ENCODE results near the gene TATDN2.
"Not testable (repeated sequence)": the region's sequence is repeated elsewhere in the genome, so short reads cannot be mapped to it uniquely, and the experiment has no call there.

TATDN2 gene

DNA sequence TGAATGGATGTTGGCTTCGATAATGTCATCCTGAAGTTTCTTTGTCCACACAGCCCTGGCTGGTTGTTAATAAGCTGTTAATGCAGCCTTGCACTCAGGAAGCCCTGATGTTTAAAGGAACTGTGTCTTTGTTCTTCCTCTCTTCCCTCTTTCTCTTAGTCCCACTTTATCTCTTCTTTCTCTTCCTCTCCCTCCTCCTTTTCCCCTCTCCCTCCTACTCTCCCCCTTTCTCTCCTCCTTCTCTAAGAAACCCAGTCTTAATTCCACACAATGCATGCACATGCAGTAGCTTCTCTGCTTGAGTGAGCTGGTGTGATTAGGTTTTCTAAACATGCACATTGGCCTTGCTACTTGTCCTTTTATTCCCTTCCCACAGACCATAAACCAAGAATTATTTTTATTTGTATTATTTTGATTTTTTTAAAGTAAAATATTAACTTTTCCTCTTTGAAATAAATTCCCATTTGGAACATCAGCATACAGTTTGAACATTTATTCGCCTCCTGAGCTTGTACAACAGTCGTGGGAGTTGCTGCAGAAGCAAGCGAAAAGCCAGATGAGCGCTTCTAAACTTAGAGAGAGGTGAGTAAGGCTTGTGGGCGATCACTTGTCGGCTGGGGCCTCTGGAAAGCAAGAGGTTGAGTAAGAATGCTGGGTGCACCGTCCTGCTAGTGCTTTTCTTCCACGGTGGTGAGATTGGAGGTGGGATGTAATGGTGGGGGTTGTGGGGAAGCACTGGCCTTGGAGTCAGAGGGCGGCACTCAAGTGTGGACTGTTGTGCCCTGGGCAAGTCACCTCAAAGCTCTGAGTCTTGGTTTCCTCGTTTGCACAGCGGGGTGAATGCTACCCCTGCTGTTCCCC is 37.2 kb downstream of the TATDN2 start:
- intact Hi-C loops (cut with DNase I): no loop called here

DNA sequence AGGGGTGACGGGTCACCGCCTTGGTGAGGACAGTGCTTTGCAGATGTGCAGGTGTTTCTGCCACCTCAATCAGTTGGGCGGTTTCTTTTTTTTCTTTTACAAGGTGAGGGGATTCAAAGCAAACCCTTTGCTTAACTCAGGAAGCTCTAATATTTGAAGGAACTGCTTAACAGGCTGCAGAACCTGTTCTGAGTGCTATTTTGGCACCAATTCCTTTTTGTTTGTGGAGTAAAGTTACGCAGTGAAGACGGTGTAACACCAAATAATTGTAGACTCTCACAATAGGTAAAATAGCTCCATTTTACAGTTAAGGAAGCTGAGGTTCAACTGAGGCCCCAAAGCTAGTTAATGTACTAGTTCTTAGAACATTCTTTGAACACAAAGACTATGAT is 37.9 kb downstream of the TATDN2 start:
- intact Hi-C loops (cut with DNase I): no loop called here
- no peak for DNase-seq

More for the DNA sequence above, 37.2 kb downstream of the TATDN2 start:
- DNase-seq: peak in 39 of 42 donors; percentile 31 to 96 (median 69)

DNA sequence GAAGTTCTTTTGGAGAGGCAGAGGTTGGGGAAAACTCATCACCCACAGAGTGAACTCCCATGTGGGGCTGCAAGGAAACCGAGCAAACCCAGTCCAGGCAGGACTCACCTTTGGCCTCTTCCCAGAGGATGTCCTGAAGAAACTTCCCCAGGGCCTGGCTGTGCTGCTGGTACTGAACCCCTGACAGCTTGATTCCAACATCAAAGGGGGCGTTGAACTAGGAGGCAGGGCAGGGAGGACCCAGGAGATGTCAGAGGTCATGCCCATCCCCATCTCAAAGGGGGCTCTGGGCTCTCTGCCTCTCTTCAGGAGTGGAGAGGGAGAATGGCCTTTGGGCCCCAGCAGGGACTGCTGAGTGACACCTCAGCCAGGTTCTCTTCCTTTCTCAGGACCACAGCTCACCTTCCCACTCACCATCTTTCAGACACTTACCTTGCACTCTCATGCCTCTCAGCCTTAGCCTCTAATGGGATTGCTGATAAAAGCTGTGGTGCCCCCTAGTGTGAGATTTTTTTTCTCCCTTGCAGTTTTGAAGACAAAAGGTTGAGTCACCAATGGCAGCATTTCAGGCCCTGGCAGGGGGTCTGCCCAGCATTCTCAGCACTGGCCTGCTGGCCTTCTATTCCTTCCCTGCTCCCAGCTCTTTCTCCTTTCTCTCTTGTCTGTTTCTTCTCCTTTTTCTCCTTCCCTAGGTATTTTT is 38.5 kb downstream of the TATDN2 start:
- peak in 25 of 42 donors; percentile 17 to 80 (median 62) for DNase-seq
- intact Hi-C loops (cut with DNase I): no loop called here

DNA sequence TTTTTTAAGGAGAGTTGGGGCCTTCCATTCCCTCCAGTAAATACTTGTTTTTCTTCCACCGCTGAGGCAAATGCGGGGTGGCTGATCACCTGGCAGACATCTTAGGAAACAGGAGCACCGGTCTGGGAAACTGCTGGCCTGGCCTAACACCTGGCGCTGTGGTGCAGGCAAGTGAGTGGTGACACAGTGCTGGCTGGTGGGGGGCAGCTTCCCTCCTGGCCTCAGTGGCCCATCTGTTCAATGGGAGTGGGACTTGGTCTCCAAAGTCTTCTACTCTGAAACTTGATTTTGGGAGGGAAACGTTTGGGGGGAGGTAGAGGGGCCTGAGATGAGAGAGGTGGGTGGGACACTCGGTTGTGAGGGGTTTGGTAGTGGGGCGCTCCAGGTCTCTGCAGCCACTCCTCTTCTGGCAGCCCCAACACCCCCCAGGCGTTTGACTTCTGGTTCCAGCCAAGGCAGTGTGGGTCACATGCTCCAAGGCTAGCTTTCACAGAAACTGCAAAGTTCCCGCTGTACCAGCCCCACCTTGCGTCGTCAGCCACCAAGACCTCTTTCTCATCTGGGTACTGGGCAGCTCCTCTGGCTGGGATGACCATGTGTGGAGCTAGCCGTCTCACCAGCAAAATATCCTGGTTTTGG is 39.8 kb downstream of the TATDN2 start:
- peak in 1 of 42 donors; percentile 30 for DNase-seq
- intact Hi-C loops (cut with DNase I): no loop called here

DNA sequence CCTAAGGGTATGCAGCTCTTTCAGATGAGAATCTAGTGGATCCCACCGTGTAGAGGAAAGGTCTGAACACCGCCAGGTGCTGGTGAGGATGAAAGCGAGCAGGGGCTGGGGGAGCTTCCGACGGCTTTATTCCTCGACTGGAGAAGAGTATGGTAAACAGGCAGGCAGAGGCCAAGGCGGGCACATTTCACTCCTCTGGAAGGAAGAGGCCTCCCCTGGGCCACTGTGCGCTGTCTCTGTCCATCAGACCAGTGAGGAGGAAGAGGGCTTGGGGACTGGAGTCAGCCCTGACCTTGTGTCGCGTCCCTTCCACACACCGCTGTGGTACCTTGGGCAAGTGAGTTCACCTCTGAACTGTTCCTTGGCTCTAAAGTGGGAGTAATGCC is 40.3 kb downstream of the TATDN2 start:
- intact Hi-C loops (cut with DNase I): no loop called here
- DNase-seq: peak in 1 of 42 donors; percentile 35

DNA sequence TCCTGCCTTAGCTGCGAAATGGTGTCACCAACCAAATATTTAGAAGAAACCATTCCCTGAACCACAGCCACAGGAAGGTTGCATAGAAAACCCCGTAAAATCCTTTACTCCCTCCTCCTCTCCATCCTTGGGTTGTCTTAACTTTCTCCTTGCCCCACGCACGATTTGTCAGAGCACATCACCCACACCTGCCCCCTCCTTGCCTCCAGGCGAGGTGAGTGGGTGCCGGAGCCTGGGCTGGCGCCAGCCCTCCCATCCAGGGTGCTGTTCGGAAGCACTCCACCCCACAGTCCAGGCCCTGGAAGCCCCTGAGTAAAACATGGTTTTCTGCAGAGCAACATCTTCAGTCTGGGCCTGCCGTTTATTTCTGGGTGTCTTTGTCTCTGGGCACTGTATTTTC is 40.8 kb downstream of the TATDN2 start:
- intact Hi-C loops (cut with DNase I): no loop called here
- DNase-seq: peak in 40 of 42 donors; percentile 27 to 88 (median 58)

DNA sequence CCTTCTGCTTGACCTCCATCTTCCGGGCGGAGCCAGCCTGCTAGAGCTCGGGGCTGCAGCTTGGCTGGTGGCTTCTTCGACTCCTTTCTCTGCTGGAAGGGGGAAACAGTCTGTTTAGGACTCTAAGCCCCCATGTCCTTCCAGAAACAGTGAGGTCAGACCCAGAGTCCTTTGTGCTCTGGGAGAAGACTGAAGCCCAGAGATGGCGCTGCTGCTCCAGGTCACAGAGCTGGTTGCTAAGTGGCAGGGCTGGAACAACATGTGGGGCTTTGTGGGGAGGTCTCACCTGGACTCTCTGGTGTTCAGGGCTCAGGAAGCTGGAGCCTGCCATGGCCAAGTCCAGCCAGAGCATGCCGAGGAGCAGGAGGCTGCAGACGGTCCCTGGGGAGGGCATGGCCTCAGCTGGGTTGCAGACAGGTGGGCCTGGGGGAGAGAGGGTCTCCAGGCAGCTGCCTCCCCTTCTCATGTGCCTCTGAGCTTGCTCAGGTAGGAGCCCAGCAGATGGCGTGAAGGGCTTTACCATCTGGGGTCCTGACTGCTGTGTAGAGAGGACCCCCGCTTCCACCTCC is 41.6 kb downstream of the TATDN2 start:
- intact Hi-C loops (cut with DNase I): no loop called here
- no peak for DNase-seq

DNA sequence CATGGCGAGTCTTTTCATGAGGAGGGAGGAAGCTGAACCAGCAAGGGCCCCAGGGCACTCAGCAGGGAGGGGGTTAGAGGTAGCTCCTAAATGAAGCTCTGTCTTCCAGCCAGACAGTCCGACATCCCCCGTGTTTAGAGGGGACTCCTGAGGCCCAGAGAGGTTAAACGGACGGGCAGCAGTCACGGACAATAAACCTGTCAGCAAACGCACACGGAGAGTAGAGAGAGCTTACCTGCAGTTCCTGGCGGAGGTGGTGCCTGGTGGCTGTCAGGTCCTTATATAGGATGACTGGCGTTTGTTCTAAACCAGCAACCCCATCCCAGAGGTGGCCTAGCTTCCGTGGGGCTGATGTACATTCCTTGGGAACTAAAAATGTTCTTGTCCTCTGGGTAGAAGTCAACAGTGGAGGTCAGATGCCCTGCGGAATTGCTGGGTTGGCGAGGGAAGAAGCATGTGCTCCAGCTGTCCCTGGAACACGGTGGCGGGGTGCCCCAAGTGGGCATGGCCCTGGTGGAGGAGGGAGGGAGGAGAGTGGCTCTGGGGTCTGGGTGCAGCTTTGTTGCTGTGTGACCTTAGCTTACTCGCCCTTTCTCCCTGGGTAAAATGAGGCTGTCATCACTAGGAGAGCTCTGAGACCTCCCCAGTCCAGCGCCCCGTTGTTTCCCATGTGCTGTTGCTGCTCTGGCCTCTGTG is 42.4 kb downstream of the TATDN2 start:
- intact Hi-C loops (cut with DNase I): no loop called here
- DNase-seq: no peak

DNA sequence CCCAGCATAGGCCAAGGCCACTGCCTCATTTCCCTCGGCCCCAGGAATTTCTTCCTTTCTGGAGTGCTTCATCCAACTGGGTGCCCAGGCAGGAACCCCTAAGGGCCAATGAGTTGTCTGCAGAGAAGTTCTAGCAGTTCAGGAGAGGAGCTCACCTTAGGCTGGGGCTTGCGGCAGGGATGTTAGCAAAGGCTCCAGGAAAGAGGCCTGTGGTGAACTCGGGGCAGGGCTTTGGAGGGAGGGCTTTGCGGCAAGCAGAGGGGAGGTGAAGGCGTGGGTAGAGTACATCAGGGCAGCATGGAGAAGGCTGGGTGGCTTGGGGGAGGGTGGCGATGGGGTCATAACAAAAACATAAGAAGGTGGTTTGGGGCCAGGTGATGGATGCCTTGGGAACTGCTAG is 43.4 kb downstream of the TATDN2 start:
- no peak for DNase-seq
- intact Hi-C loops (cut with DNase I): no loop called here

DNA sequence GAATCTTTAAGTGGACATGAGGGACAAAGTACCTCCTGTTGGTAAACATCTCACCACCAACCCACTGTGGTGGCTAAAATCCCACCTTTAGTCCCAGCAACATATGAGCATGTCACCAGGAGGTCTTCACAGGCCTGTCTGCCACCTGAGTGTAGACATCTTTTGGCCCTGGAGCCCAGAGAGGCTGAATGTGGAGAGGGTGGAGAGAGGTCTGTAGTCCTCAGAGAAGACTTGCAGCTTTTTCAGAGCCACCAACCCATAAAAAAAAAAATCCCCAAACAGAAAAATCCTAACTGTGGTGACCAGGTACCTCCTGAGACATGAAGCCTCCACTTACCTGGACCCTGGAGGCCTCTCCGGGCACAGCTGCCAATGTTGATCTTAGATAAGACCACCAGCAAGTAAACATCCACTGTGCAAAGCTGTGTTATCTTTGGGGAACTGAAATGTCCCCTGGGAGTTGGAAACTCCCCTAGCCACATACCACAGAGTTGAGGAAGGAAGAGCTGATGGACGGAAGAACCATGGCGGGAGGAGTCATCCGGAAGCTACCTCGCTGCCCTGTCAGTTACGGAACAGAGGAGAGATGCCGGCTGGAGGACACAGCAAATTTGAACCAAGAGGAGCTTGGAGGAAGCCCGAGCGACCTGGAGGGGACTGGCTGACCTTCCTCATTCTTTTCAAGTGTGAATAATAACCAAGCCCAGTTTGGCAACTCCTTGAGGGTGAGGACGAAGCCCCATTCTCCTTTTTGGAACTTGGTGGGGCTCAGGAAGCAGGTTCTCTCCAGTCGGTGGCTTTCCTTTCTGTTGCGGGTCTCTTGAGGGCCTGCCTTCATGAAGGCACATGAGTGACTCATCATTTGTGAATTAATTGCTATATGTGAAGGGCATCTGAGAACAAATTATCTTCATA is 44.5 kb downstream of the TATDN2 start, which contains the start of gene GHRL:
GHRL (minus strand) TSS at position 443 of the 915 bp plus-strand sequence. CDS start 2,767 bp downstream, outside the sequence.
- intact Hi-C loops (cut with DNase I): no loop called here
- DNase-seq: peak in 1 of 42 donors; percentile 22

DNA sequence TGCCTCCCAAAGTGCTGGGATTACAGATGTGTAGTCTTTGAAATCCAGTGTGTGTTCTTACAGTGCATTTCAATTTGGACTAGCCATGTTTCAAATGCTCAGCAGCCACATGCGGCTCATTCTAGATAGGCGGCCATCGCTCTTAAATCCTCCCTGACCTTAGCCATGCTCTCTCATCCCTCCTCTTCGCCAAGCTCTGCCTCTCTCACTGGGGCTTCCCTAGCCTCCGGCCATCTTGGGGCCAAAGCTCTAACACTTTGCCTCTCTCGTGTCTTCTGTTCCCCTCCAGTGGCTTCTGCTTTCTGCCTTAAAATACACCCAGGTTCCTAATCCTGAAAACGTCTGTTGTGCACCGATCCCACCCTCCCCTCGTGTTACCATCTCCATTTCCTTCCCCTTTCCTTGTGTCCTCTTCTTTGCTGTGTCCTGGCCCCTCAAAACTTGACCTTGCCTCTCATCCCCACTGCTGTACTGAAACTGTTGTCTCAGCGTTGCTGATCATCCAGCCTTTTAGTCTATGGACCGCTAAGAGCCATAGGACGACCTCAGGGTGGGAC is 45.8 kb downstream of the TATDN2 start:
- DNase-seq: no peak

DNA sequence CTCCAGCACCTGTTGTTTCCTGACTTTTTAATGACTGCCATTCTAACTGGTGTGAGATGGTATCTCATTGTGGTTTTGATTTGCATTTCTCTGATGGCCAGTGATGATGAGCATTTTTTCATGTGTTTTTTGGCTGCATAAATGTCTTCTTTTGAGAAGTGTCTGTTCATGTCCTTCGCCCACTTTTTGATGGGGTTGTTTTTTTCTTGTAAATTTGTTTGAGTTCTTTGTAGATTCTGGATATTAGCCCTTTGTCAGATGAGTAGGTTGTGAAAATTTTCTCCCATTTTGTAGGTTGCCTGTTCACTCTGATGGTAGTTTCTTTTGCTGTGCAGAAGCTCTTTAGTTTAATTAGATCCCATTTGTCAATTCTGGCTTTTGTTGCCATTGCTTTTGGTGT is 49.8 kb downstream of the TATDN2 start:
- intact Hi-C loops (cut with DNase I): not testable (repeated sequence)

More for the DNA sequence above, 45.8 kb downstream of the TATDN2 start:
- intact Hi-C loops (cut with DNase I): no loop called here

DNA sequence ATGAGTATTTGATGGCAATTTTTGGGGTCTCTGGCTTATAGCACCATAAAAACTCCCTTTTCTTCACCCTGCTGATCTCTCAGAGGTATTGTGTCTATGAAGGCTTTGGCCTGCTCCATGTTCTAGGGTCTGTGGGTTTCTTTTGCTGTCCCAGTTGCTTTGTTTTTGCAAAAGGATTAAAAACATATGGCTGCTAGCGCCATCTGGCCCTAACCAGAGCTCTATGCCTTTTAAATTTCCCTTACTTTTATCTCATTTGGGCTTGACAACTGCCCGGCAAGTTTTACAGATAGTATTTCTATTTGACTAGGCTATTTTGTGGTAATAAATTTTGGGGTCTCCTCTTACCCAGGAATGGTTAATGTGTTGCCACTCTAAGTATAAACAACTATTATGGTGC is 50.9 kb downstream of the TATDN2 start:
- intact Hi-C loops (cut with DNase I): no loop called here
- no peak for DNase-seq

More for the DNA sequence above, 49.8 kb downstream of the TATDN2 start:
- DNase-seq: not testable (repeated sequence)

DNA sequence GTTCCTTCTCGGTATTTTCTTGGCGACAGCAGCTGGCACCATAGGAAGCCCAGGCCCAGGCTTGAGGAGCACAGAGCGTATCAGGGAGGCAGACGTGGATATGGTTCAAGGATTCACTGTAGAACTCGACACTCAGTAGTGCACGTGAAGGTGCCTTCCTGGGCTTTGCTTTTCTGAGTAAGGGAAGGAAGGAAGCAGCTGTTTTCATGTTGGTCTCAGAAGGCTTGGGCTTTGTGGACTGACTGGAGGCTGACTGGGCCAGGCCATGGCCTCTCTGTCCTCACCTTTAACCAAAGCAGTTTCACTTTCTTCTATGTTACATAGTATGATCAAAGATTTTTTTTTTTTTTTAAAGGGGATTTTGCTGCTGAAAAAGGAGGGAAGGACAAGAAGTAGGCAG is 51.4 kb downstream of the TATDN2 start:
- intact Hi-C loops (cut with DNase I): no loop called here
- no peak for DNase-seq

DNA sequence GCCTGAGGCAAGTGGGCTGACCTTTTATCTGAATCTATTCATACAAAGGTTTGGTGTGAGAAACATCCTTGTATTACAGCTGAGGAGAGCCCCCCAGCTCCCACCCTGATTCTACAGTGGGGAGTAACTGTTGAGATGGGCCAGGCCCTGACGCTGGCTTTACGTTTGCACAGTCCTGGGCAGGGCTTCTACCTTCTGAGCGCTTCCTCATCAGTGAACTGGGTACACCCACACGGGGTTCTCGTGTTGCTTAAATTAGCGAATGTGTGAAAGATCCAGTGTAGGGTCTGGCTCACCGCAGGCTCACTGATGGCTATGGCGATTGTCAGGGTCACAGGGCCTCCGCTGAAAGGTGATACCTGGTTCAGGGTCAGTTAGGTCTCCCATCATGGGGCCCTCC is 51.8 kb downstream of the TATDN2 start:
- intact Hi-C loops (cut with DNase I): no loop called here
- no peak for DNase-seq

DNA sequence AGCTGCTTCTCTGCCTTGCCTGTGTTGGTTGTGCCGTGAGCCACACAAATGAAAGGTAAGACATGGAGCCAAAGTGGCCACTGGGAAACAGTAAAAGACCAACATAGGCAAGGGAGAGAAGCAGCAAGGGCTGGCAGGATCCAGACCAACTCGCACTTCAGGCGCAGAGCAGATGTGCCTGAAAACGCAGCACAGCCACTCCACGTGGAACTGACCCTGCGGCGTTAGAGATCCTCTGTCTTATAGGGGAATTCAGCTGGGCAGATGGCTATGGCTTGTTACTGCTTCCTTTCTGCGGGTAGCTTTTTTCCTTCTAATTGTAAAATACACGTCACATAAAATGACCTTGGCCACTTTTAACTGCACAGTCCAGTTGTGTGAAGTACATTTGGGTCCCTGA is 54.8 kb downstream of the TATDN2 start:
- DNase-seq: no peak
- intact Hi-C loops (cut with DNase I): no loop called here

DNA sequence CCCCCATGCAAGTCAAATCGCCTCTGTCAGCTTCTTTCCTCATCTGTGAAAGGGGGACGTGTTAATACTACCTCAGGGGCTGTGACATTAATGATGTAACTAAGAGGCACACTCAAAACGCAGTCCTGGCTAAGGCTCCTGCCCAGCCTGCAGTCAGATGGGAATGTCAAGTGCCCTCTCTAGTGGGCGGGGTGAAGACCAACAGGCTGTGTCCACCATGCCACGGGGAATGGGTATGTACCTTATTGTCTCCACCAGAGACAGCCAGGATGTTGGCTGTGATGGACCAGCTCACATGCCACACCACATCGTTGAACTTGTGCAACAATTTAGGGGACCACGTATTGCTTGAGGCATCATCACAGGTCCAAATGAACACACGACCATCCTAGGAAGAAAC is 55.5 kb downstream of the TATDN2 start:
- intact Hi-C loops (cut with DNase I): no loop called here
- DNase-seq: no peak

DNA sequence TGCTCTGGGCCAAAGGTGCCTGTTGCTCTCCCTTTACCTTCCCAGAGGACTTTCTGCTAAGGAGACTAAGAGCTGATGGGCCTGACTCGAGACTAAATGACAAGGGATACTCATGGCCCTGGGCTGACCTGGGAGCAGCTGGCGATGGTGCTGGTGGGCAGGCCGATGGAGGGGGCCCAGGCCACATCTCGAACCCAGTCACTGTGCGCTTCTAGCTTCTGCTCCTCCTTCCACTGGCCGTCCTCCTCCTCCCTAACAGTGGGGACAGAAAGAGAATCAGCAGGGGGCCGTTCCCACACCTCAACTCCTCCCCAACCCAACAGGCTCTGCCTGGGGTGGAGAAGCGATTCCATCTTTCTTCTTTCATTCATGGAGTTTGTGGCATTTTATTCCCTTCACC is 56.6 kb downstream of the TATDN2 start:
- intact Hi-C loops (cut with DNase I): no loop called here
- no peak for DNase-seq
